NCI-H524 (cell line): Measurements from ENCODE around the gene F10.
A peak's percentile ranks its signal among the peaks of the same experiment; 100 is the strongest.

Experiments used
- DNase-seq, 2 experiments: peaks; one replicate each; lab custom pipeline; 2025; lab: John Stamatoyannopoulos, UW

F10 gene

DNA sequence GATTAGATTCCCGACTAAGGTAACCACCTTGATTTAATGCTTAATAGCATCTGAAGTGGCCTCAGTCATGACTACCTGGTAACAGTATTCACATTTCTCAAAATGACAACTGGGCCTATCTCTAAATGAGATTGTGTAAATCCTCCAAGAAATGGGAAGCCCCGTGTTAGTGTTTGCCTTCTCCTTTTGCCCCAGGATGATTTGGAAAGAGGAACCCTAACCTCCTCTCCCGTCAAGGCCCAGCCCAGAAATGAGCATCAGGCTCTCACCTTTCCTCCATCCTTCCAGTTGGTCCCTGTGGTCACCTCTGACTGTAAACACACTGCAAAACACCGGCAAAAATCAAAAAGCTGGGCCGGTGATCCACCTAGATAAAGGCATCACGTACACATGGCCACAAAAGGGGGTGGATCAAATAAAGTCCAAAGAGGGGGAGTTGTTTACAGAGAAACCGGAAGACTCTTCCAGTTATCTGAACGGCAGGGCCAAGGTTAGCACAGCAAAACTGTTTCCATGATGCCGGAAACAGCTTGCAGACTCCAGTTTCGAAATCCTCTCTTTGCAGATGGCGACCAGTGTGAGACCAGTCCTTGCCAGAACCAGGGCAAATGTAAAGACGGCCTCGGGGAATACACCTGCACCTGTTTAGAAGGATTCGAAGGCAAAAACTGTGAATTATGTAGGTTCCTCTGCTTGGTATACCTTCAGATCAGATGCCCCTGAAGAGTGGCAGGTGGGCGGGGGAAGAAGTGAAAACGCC, 16.4 kb downstream of the F10 start:
- no peak for DNase-seq

DNA sequence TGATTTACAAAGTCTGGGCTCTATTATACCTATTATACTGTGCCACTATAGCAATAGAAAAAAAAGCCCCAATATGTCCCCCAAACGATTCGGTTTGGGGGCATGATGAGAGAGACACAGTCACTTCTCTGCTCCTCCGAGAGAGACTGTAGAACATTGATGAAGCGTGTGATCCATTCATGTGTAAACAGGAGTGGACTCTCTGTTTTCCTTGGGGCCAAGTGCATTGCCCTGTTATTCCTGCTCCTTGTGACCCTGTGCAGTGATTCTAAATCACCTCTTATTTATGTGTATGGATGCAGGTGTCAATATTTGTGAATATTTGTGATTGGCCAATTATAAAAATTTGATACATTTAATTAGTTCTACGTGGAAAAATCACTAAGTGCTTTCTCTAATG, 17.0 kb downstream of the F10 start:
- no peak for DNase-seq

GRCh38 chr13:113140677-113141600, 18.3 kb downstream of the F10 start:
- DNase-seq = no peak

DNA sequence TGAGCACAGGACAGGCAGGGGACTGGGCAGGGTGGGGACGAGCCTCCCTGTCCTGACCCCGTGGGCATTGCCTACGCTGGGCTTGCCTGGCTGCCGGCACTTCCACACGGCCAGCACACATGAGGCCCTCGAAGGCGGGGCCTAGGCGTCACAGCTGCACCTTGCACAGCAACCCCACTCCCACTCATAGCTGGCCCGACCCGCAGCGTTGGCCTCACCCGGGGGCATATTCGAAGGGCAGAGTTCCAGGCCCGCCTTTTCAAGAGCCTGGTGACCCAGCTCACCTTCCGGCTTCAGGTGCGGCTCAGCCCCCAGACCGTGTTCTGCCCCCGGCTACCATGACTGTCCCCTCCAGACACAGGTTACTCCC, 19.0 kb downstream of the F10 start:
- DNase-seq = no peak

DNA sequence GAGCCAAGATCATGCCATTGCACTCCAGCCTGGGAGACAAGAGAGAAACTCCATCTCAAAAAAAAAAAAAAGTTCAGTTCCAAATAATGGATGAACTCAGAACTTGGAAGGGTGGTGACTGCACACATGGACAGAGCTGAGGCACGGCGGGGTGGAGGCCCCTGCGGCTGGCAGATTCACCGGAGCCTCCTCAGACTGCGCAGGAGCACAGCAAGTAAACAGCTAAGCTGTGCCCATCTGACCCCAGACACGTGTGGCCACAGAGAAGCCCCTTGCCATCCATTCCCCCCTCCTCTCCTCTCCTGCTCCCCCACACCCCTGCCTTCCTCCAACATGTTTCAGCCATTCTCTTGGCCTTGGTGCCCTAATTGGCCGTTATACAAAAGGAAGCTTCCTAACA, 20.3 kb downstream of the F10 start:
- no peak for DNase-seq

DNA sequence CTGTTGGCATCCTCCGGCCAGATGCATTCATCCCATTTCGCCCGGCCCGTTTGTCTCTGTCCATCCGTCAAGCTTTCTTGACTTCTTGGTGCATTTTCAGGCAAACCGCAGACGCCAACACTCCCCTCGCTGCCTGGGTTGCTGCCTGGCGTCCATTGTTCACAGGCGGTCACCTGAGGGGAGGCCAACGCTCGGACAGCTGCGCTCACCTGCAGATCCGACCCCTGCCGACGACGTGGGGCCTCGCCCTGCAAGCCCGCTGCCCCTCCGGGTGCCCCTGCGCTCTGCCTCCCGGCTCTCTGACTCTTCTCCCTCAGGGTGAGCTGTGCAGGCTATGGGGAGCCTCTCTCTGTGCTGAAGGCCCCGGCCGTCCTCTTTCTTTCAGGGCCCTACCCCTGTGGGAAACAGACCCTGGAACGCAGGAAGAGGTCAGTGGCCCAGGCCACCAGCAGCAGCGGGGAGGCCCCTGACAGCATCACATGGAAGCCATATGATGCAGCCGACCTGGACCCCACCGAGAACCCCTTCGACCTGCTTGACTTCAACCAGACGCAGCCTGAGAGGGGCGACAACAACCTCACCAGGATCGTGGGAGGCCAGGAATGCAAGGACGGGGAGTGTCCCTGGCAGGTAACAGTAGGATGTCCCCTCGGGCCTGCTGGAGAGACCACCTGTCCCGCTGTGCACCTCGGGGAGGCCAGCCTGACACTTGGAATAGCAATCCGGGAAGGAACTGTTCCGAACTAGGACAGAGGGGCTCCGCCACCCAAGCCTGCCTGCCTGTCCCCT, 21.1 kb downstream of the F10 start:
- no peak for DNase-seq

GRCh38 chr13:113144255-113144629, 21.6 kb downstream of the F10 start:
- no peak for DNase-seq

DNA sequence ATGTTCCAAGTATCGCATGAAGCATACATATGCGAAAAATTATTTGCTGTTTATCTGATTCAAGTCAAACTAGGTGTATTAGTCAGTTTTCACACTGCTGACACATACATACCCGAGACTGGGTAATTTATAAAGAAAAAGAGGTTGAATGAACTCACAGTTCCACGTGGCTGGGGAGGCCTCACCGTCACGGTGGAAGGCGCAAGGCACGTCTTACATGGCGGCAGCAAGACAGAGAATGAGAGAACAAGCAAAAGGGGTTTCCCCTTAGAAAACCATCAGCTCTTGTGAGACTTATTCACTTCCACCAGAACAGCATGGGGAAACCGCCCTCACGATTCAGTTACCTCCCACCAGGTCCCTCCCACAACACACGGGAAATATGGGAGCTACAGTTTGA, 22.9 kb downstream of the F10 start:
- no peak for DNase-seq

- DNase-seq = no peak
Observed at GRCh38 chr13:113145911-113146598, 23.5 kb downstream of the F10 start.

GRCh38 chr13:113146750-113147149, 24.2 kb downstream of the F10 start:
- DNase-seq = no peak

- DNase-seq = no peak
Observed at GRCh38 chr13:113147206-113147605, 24.6 kb downstream of the F10 start.

- DNase-seq = no peak
Observed at GRCh38 chr13:113148407-113148806, 25.8 kb downstream of the F10 start.

DNA sequence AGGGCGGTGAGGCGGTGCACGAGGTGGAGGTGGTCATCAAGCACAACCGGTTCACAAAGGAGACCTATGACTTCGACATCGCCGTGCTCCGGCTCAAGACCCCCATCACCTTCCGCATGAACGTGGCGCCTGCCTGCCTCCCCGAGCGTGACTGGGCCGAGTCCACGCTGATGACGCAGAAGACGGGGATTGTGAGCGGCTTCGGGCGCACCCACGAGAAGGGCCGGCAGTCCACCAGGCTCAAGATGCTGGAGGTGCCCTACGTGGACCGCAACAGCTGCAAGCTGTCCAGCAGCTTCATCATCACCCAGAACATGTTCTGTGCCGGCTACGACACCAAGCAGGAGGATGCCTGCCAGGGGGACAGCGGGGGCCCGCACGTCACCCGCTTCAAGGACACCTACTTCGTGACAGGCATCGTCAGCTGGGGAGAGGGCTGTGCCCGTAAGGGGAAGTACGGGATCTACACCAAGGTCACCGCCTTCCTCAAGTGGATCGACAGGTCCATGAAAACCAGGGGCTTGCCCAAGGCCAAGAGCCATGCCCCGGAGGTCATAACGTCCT, 26.4 kb downstream of the F10 start:
- DNase-seq = no peak

- DNase-seq = no peak
Observed at GRCh38 chr13:113149711-113150549, 27.3 kb downstream of the F10 start.

- no peak for DNase-seq
Observed at GRCh38 chr13:113150550-113151365, 28.2 kb downstream of the F10 start.

GRCh38 chr13:113151745-113152690, 29.4 kb downstream of the F10 start:
- peak in 1 of 2 experiments; percentile 30 for DNase-seq

DNA sequence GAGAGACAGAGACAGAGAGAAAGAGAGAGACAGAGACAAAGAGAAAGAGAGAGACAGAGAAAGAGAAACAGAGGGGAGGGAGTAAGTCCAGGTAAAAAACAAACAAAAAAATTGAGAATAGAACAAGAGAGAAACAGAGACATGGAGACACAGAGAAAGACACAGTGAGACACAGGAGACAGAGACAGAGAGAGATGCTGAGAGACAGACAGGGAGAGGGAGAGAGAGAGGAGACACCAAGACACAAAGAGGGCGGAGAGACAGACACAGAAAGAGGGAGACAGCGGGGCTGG, 30.0 kb downstream of the F10 start:
- no peak for DNase-seq

GRCh38 chr13:113152984-113153809, 30.6 kb downstream of the F10 start:
- DNase-seq = peak; percentile 12 to 55
